Smooth muscle cell of the brain vasculature (primary cell): ENCODE measurements around the gene GLYATL3.
"Not testable (repeated sequence)": the region's sequence is repeated elsewhere in the genome, so short reads cannot be mapped to it uniquely, and the experiment has no call there.

ENCODE experiments used
- DNase-seq: peaks from one replicate; pipeline ENCODE4 v3.0.0-alpha.2; 2012; ENCODE audit warnings: low read depth, low spot score

GLYATL3 gene

DNA sequence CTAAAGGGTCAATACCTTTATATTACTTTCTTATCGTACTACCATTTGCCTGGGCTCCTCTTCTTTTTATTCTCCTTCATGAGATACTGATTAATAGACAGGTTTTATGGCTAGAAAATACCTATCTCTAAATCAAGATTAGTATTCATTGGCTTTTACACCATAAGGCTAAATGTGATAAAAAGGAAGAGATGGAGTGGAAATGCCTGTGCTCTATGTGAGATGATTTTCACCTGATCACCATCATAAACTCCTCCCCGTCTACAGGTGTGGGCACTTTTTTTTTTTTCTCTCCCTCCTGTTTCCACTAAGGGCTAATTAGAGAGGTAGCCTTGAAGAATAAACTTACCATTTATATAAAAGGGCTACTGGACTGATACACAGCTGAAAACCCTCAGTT is at the start of gene GLYATL3:
Gene GLYATL3 (plus strand): TSS at position 301 of the 400 bp plus-strand sequence. CDS start 12,068 bp downstream, outside the sequence.
- no peak for DNase-seq

DNA sequence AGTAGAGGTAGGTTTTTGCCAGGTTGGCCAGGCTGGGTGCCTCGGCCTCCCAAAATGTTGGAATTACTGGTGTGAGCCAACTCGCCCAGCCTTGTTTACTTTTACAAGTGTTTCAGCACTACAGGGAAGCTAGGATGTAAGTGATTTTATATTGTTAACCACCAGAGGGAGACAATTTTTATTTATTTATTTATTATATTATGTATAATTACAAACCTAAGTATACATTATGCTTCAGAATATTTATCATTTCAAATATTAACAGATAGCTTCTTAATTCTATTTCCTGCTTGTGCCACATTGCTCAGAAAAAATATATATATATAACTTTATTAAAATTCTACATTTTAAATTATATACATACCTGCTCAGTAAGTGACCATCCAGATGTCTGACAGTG is 46.5 kb upstream of the GLYATL3 start:
- no peak for DNase-seq

DNA sequence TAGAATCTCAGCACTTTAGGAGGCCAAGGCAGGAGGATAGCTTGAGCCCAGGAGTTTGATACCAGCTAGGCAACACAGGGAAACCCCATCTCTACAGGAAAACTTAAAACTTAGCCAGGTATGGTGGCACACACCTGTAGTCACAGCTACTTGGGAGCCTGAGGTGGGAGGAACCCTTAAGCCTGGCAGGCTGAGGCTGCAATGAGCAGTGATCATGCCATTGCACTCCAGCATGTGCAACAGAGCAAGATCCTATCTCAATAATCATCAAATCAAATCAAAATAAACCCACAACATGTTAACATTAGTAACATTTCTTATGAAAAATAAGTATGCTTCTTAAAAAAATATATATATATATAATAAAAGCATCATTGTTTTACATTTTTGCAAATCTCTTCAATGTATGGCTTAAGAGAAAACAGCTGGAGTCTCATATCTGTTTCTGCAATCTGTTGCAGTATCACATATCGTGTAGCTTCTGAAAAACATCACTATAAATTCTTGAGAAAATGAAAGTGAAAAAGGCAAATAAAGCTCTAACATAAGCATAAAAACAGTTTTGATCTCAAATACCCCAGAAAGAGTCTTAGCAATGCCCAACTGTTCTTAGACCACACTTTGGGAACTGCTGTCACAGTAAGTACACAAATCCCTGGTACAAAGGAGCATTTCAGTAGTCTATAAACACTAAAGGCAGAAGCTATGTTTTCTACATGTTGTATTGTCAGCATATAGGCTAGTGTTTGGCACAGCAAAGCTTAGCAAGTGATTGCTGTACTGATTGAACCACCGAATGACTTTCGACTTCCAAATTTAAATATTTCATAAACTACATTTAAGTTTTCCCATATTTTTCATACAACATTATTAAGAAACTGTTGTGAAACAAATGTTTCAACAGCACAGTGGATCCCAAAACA is 44.7 kb upstream of the GLYATL3 start:
- DNase-seq: no peak

DNA sequence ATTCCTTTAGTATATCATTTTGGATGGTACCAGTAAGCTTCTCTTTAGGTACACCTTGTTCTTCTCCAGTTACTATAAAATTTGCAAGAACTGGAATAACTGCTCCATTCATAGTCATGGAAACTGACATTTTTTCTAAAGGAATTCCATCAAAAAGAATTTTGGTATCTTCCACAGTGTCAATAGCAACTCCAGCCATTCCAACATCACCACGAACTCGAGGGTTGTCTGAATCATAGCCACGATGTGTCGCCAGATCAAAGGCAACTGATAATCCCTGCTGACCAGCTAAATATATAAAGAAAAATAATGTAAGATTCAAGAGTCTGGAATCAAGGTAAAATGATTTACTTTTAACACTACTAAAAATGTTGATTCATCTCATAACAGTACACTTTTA is 42.0 kb upstream of the GLYATL3 start:
- no peak for DNase-seq

DNA sequence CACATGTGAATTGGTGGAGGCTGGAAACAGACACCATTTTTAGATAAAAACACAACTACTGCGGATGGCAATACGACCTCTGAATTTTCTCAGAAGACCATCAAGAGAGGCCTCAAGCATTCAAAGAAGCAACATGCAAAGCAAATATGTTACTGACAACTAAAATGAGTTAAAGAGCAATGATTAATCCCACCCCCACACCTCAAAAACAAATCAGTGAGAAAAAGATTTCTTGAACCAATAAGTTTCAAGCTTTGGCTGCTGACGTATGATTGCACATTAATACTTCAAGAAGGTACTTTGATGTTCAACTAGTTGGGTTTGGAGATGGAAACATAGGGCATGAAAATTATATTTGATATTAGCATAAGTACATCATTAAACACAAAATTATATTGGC is 37.7 kb upstream of the GLYATL3 start:
- DNase-seq: no peak

DNA sequence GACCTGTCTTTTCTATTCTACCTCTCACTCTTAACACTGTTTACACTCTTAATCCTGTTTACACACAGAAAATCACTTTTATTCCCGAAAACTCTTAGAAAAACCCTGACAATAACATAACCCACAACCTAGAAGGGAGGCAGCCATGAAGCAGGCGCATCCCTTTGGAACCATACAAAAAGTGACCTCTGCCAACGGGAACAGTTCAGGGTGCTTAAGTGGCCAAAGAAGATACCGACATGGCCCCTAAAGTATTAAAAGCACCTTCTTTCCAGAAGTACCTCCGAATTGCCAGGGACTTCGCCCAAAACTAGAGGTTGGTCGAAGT is 37.2 kb upstream of the GLYATL3 start:
- no peak for DNase-seq

DNA sequence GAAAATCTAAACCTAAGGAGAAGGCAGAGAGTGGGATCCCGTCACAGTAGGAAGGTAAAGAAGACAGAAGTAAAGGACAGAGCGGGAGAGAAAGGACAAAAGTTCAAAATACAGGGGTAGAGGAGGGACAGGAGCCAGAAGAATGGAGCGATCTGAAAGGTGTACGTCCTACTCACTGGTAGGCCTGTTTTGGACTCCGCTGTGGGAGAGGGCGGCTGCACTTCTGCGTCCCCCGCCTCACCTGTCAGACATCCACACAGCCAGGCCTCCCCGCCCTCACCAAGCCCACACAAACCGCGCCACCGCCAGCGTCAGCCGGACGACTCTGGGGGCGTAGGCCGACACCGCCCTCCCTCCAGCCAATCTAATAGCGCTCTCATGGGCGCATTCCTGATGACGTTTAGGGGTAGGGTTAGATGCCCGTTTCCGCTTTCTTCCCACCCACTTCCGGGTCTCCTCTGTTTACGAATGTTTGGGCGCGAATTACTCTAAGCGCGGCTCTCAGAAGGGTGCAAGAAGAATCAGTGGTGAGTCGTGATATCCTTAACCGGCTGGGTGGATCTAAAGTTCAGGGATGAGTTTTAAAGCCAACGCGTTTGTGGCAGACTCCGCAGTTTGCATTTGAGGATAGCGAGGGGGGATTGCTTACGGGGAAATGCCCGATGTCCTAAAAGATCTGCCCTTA is 36.7 kb upstream of the GLYATL3 start, which contains the start of the genes CENPQ and MMUT:
Gene CENPQ (plus strand): TSS at position 444 of the 685 bp plus-strand sequence. CDS start 6,807 bp downstream, outside the sequence.
Gene MMUT (minus strand): TSS at position 327 of the 685 bp plus-strand sequence. CDS start 3,787 bp downstream, outside the sequence.
- peak; percentile 79 for DNase-seq

DNA sequence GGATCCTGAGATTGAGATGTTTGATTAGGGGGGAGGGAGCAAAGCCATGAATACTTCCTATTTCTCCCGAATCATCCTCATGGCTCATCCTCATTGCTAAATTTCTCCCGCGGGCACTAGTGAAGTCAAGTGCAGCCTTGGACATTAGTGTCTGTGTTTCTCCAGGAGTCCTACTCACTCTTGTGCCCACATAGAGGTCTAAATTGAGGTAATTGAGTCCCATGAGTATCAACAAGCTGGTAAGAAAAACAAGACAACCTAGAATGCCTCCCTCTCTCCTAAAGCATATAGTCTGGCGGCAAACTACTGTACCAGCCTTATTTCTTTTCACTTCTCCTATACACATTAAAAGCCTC is 36.1 kb upstream of the GLYATL3 start:
- no peak for DNase-seq

DNA sequence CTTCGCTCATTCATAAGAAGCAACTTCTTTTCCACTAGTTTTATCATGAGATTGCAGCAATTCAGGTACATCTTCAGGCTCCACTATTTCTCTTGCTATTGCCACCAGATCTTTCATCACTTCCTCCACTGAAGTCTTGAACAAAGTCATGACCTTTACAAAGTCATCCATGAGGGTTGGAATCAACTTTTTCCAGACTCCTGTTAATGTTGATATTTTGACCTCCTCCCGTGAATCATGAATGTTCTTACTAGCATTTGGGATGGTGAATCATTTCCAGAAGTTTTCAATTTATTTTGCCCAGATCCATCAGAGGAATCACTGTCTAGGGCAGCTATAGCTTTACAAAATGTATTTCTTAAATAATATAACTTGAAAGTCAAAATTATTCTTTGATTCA is 35.0 kb upstream of the GLYATL3 start:
- no peak for DNase-seq

DNA sequence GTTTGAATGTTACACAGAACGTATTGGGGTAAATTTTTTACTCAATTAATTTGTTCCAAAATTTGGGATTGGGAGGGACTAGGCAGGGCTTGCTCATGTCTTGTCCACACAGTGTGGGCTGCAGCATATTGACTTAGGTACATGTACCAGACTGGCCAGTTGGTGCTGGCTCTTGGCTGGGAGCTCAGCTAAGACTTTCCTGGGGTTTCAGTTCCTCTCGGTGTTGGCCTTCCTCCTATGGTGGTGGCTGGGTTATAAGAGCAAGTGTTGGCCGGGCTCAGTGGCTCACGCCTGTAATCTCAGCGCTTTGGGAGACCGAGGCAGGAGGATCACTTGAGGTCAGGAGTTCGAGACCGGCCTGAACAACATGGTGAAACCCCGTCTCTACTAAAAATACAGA is 31.7 kb upstream of the GLYATL3 start:
- no peak for DNase-seq

DNA sequence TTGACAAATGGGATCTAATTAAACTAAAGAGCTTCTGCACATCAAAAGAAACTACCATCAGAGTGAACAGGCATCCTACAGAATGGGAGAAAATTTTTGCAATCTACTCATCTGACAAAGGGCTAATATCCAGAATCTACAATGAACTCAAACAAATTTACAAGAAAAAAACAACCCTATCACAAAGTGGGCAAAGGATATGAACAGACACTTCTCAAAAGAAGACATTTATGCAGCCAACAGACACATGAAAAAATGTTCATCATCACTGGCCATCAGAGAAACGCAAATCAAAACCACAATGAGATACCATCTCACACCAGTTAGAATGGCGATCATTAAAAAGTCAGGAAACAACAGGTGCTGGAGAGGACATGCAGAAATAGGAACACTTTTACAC is 23.2 kb upstream of the GLYATL3 start:
- DNase-seq: not testable (repeated sequence)

DNA sequence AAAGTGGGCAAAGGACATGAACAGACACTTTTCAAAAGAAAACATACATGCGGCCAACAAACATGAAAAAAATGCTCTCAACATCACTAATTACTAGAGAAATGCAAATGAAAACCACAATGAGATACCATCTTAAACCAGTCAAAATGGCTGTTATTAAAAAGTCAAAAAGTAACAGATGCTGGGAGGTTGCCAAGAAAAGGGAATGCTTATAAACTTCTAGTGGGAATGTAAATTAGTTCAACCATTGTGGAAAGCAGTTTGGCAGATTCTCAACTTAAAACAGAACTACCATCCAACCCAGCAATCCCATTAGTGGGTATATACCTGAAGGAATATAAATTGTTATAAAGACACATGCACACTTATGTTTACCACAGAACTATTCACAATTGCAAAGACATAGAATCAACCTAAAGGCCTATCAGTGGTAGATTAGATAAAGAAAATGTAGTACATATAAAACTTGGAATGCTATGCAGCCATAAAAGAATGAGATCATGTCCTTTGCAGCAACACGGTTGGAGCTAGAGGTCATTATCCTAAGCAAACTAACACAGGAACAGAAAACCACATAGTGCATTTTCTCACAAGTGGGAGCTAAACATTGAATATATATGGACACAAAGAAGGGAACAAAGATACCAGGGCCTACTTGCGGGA is 20.3 kb upstream of the GLYATL3 start:
- no peak for DNase-seq

DNA sequence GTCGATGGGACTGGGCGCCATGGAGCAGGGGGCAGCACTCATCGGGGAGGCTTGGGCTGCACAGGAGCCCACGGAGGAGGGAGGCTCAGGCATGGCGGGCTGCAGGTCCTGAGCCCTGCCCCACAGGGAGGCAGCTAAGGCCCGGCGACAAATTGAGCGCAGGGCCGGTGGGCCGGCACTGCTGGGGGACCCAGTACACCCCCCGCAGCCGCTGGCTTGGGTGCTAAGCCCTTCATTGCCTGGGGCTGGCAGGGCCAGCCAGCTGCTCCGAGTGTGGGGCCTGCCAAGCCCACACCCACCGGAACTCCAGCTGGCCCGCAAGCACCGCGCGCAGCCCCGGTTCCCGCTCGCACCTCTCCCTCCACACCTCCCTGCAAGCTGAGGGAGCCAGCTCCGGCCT is 17.9 kb upstream of the GLYATL3 start:
- DNase-seq: not testable (repeated sequence)

DNA sequence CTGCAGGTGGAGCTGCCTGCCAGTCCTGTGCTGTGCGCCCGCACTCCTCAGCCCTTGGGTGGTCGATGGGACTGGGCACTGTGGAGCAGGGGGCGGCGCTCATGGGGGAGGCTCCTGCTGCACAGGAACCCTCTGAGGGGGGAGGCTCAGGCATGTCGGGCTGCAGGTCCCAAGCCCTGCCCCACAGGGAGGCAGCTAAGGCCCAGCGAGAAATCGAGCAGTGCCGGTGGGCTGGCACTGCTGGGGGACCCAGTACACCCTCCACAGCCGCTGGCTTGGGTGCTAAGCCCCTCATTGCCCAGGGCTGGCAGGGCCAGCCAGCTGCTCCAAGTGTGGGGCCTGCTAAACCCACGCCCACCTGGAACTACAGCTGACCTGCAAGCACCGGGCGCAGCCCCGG is 16.3 kb upstream of the GLYATL3 start:
- DNase-seq: not testable (repeated sequence)

DNA sequence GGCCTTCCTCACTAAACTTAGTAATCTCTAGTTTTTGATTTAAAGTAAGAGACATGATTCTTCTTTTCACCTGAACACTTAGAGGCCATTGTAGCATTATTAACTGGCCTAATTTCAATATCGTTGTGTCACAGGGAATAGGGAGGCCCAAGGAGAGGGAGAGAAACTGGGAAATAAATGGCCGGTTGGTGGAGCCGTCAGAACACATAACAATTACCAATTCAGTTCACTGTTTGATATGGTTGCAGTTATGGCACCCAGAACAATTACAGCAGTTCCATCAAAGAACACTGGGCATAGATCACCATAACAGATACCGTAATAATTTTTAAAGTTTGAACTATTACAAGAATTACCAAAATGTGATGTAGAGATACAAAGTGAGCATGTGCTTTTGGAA is 9.1 kb upstream of the GLYATL3 start:
- no peak for DNase-seq

DNA sequence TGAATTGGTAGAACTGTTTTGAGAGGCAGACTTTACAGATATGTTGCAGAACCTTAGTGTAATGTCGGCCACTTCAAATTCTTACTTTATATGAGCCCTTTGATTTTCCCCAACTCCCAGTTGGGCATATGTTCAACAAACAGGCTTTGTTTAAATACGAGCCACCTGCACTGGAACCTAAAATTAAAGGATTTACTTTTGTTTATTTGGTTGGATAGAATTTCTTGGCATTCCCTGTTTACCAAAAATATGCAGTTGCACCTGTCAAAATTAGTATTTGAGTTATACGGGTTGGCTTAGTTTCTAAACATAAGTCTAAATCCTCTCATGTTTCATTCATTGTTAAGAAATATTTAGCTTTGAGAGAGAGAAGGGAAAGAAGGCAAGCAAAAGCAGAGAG is 2.4 kb upstream of the GLYATL3 start:
- no peak for DNase-seq

DNA sequence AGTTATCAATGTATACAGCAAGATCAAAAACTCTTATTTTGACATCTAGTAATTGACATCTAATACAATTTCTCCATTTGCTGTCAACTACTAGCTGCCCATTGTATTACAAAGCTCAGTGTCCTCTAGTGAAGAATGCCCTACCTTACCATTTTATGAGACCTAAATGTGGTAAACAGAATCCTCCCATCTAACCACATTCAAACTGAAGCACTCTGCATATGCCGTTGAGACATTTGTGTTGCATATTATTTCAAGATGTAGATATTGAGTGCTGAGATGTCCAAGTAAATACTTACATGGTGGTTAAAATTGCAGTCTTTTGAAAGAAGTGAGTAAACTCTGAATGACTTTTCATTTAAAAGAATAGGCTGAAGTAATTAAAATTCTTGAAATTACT is 597 bp upstream of the GLYATL3 start:
- DNase-seq: no peak

DNA sequence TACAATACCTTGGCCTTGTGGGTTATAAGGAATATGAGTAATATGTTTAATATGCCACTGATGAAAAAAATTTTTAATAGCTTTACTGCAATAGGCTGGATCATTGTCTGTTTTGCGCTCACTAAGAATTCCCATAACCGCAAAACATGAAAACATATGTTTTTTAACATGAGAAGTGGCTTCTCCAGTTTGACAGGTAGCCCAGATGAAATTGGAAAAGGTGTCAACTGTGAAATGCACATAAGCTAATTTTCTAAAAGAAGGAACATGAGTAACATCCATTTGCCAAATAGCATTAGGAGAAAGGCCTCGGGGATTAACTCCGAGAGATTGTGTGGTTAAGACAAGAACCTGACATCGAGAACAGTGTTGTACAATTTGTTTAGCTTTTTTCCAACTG is 4.9 kb downstream of the GLYATL3 start:
- no peak for DNase-seq

DNA sequence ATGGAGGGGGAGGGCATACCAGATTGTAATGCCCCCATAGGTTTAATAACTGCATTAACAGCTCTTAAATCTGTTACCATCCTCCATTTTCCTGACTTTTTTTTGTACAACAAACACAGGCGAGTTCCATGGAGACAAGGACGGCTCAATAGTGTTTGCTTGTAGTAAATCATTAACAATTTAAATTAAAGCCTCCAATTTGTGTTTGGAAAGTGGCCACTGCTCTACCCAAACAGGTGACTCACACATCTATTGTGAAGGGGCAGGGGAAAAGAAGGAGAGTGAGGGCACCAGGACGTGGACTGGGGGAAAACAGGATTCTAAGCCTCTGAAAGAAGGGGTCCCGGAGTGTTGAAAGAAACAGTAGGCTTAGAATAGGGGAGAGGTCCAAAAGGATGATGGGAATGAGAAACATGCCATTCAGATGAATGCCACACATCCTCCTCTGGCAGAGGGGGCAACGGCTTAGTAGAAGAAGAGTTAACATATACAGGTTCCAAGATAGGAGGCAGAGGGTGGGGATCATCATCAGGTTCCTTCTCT is 6.9 kb downstream of the GLYATL3 start:
- no peak for DNase-seq

DNA sequence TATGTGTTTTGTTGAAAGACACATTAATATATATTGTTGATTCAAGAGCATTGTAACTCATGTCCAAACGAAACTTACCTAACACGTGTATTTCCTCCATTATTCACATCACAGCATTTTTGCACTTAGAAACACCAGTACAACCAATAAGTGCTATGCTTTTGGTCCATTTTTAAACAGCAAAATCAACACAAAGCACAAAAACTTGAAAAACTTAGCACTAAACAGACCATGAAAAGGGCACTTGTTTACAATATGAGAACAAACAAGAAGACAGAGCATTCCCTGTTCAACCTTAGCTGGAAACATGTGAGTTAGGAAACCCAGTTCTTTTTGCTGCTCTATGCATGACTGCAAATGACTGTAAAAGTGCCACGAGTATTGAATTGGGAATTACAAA is 9.6 kb downstream of the GLYATL3 start:
- no peak for DNase-seq

DNA sequence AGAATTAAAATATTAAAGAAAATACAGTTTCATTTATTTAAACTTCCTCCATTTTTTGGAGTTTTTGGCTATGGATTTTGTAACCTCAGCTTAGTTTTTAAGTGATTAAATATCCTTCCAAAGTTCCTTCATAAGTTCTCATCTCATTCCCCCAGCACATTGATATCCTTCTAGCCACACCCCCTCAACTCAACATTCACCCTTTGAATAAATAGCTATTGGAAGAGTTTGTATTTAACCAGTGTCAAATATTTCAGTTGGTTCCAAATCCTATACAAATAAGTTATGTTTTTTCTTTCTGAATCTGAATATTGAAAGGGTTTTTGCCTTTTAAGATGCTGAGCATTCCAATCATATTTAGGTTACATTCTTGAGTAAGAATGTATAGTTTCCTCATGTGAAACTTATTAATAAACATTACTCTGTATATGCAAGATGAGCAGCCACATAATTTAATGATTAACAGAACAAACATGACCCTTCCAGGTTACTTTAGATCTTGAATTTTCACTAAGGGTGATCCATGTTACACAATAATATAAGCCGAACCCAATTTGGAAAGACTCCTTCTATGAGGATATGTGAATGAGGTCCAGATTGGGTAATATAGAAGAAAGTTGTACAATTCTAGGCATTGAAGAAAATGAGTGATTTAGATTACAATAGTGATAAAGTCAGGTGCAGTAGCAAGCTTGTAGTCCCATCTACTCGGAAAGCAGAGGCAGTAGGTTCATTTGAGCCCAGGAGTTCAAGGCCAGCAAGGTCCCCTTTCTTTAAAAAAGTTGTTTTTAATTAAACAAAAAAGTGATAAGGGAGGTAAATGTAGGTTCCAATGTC is 13.6 kb downstream of the GLYATL3 start:
- no peak for DNase-seq
